ENCODE results near the gene RBM38. TPM values are rescaled to one million over a fixed set of nuclear protein-coding genes. Genes with fewer than 3 reads are reported as not detected.

RBM38 gene
- total RNA-seq, 2 donors from 2014 or later = 176 to 257 TPM

DNA sequence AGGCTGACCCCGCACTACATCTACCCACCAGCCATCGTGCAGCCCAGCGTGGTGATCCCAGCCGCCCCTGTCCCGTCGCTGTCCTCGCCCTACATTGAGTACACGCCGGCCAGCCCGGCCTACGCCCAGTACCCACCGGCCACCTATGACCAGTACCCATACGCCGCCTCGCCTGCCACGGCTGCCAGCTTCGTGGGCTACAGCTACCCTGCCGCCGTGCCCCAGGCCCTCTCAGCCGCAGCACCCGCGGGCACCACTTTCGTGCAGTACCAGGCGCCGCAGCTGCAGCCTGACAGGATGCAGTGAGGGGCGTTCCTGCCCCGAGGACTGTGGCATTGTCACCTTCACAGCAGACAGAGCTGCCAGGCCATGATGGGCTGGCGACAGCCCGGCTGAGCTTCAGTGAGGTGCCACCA, 16.4 kb downstream of the RBM38 start:
- Mint-ChIP-seq H3K27ac (peak overlapping the region; percentile 83), H3K27me3 (no peaks in the 10 kb centered on the region), H3K4me1 (peaks cover 27% of the 10 kb centered on the region), H3K4me3 (peak overlapping the region; percentile 65), H3K36me3 (ENCODE audit: low read depth) (no peaks in the 10 kb centered on the region)
- no peak for ATAC-seq
- DNase-seq = no peak
- no peaks in the 10 kb centered on the region for H3K9me3 ChIP-seq (ENCODE audit: control insufficient read depth, low read length, poor library complexity, severe bottlenecking)

DNA sequence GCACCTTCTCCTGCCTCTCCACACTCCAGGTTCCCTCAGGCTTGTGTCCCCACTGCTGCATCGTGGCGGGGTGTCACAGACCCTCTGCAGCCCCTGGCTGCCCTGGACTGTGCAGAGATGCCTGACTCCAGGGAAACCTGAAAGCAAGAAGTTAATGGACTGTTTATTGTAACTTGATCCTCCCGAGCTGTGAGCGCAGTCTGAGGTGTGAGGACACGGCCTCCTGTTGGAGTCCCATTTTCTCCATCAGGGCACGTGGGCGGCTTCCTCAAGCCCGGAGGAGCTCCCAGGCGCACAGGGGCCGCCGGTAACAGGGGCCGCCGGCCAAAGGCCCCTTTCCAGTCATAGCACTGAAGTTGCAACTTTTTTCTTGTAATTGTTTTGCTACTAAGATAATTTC, 16.9 kb downstream of the RBM38 start:
- DNase-seq (no peak), ATAC-seq (no peak)
- Mint-ChIP-seq H3K4me1 (peaks cover 27% of the 10 kb centered on the region), H3K4me3 (no peak overlapping the region), H3K36me3 (ENCODE audit: low read depth) (no peaks in the 10 kb centered on the region), H3K27ac (peak overlapping the region; percentile 83), H3K27me3 (no peaks in the 10 kb centered on the region)
- no peaks in the 10 kb centered on the region for H3K9me3 ChIP-seq (ENCODE audit: control insufficient read depth, low read length, poor library complexity, severe bottlenecking)

DNA sequence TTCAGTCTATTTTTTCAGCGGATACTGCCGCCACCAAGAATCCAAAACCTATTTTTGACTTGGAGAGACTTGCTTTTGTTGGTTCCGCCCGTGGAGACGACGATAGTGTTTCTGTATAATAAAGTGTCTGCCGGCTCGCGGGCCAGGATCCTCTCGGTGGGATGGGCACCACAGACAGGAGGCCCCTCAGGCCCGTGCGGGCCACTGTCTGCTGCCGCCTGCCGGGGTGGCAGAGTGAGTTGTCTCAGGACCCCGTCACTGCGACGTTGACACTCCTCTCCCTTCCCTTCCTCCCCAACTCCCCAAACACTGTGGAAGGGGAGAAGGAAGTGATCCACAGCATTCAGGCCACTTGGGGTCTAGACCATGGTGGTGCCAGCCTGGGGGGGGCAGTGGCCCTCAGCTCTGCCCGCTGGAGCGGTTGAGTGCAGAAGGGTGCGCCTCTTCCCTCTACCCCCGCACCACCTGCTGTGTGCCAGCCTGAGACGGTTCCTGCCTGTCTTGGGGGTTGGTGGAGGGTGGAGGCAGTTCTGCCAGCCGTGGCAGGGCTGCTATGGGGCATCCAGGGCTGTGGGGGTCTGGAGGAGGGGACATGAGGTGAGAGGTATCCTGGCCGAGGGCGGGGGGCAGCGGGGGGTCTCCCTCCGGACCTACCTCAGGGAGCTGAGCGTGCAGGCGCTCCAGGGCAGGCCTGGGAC, 17.5 kb downstream of the RBM38 start:
- H3K4me1 Mint-ChIP-seq = peaks cover 25% of the 10 kb centered on the region
- no peak for ATAC-seq
- DNase-seq = no peak
- H3K27me3 Mint-ChIP-seq = no peaks in the 10 kb centered on the region
- H3K4me3 Mint-ChIP-seq = no peak overlapping the region
- peak overlapping the region; percentile 83 for H3K27ac Mint-ChIP-seq
- no peaks in the 10 kb centered on the region for H3K9me3 ChIP-seq (ENCODE audit: control insufficient read depth, low read length, poor library complexity, severe bottlenecking)
- H3K36me3 Mint-ChIP-seq (ENCODE audit: low read depth) = no peaks in the 10 kb centered on the region

DNA sequence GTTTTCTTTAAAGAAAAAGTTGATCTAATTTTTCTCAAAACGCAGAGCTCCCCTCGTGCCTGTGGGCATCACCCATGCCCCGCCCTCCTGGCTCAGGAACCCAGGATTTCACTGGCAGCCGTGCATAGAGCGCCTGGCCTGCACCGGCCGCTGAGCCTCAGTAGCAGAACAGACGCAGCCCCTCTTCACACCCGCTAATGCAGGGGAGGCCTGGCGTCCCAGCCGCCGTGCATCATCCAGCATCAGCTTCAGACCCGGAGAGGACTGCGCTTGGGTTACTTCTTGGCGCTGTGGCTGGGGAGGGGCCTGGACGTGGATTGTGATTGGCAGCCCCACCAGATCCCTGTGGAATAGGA, 18.1 kb downstream of the RBM38 start:
- no peaks in the 10 kb centered on the region for H3K36me3 Mint-ChIP-seq (ENCODE audit: low read depth)
- H3K9me3 ChIP-seq (ENCODE audit: control insufficient read depth, low read length, poor library complexity, severe bottlenecking) = no peaks in the 10 kb centered on the region
- H3K27me3 Mint-ChIP-seq = no peaks in the 10 kb centered on the region
- DNase-seq = no peak
- H3K4me1 Mint-ChIP-seq = peaks cover 22% of the 10 kb centered on the region
- no peak for ATAC-seq
- peak overlapping the region; percentile 67 for H3K4me3 Mint-ChIP-seq
- H3K27ac Mint-ChIP-seq = peak overlapping the region; percentile 83

DNA sequence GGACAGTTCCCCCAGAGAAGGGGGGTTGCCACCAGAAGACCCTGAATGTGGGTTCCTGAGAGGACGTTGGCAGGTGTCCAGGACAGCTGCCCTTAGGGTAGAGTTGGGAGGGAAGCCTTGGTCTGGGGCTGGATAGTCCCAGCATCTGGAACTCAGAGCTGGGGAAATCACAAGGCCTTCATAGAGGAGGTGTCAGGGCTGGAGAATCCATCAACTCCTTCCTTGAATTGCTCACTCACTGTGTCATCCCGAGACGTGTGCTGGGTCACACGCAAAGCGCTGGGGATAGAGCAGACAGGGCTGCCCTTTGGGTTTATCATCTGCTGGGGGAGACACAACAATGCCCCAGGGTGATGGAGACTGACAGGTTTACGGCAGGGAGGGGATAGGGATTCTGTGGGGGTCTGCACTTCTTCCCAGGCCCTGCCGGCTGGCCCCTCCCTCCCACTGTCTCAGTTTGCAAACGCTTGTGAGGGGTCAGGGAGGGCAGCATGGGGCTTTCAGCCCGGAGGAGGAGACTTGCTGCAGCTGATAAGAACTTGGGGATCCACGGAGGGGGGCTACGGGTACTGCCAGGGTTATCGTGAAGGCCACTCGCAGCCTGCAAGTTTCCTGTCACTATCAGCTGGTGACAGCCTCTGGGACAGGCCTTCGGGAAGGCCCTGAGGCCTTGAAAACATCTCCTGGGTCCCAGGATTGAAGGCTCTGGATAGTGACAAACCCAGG, 18.6 kb downstream of the RBM38 start:
- ATAC-seq (no peak), DNase-seq (no peak)
- H3K4me1 Mint-ChIP-seq = peaks cover 22% of the 10 kb centered on the region
- no peaks in the 10 kb centered on the region for H3K27me3 Mint-ChIP-seq
- H3K36me3 Mint-ChIP-seq (ENCODE audit: low read depth) = no peaks in the 10 kb centered on the region
- peak overlapping the region; percentile 83 for H3K27ac Mint-ChIP-seq
- peak overlapping the region; percentile 67 for H3K4me3 Mint-ChIP-seq
- no peaks in the 10 kb centered on the region for H3K9me3 ChIP-seq (ENCODE audit: control insufficient read depth, low read length, poor library complexity, severe bottlenecking)

DNA sequence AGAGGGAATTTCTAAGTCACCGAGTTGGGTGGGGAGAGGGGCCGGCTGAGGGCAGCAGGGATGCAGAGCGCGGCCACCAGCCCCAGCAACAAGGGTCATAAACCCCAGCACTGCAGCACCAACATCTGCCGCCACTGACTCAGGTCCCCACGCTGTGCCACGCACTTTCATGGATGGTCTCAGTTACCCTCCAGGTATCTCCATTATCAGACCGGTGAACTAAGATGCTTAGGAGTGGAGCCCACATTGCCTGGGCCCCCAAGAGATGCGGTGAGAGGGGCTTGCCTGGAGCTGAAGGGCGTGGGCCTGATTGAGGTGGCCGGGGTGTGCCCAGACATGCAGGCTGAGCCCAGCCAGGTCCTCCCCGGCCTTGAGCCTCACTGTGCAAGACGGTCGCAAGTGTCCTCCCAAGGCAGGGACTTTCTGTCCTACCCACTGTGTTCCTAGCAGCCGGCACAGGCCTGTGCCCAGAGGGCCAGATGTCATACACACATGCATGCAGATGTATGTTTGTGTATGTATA, 19.3 kb downstream of the RBM38 start:
- H3K27ac Mint-ChIP-seq = peak overlapping the region; percentile 83
- H3K9me3 ChIP-seq (ENCODE audit: control insufficient read depth, low read length, poor library complexity, severe bottlenecking) = no peaks in the 10 kb centered on the region
- peaks cover 17% of the 10 kb centered on the region for H3K4me1 Mint-ChIP-seq
- DNase-seq (no peak), ATAC-seq (peak; percentile 13)
- peak overlapping the region; percentile 67 for H3K4me3 Mint-ChIP-seq
- no peaks in the 10 kb centered on the region for H3K27me3 Mint-ChIP-seq
- H3K36me3 Mint-ChIP-seq (ENCODE audit: low read depth) = no peaks in the 10 kb centered on the region

DNA sequence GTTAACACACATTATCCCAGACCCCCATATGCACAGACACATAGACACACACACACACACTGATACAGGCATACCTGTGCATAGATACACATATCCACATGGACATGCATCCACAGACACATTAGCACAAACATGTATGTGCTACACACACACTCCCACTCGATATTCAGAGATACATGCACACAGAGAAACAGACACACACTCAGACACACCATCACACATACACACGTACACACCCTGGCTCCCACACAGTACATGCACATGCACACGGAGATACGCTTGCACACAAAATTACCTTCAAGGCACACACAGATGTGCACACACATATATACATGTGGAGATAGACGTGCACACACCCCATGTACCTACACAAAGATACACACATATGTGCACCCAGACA, 19.7 kb downstream of the RBM38 start:
- H3K4me1 Mint-ChIP-seq = peaks cover 17% of the 10 kb centered on the region
- ATAC-seq = peak; percentile 11
- H3K4me3 Mint-ChIP-seq = peak overlapping the region; percentile 56
- no peaks in the 10 kb centered on the region for H3K9me3 ChIP-seq (ENCODE audit: control insufficient read depth, low read length, poor library complexity, severe bottlenecking)
- H3K27me3 Mint-ChIP-seq = no peaks in the 10 kb centered on the region
- peak overlapping the region; percentile 83 for H3K27ac Mint-ChIP-seq
- no peaks in the 10 kb centered on the region for H3K36me3 Mint-ChIP-seq (ENCODE audit: low read depth)
- DNase-seq = no peak

DNA sequence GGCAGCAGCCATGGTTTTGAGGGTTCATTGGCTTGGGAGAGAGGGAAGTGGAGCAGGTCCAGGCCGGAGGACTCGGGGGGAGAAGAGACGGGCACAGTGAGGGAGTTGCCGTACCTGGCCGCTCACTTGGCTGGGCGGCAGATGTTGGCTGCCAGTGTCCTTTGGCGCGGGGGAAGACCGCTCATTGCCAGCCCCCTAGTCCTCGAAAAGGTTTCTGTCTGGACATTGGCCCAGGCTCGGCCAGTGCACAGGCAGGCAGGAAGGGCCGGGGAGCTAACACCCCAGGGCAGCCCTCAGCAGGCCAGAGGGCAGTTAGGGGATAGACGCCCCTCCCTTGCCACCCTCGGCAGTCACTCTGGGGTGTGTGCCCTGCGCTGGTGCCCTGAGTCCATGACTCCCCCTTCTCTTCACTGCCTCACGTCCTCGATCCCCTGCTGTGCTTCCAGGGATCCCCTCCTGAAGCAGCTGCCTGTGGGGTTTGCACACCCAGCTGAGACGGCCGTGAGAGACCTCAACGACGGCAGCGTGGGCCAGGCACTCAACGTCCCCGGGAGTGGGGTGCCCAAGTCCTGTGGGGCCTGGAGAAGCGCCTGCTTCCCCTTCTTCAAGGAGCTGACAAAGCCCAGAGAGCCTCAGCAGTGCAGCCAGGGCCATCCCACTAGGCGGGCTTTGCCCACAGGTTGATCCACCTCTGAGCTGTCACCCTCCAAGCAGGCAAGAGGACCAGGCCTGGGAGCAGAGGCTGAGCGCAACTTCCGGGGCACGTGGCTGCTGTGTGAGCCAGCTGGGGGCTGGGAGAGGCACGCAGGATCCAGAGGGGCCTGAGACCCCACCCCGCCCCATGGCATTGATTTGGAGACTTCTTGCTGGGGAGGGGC, 20.4 kb downstream of the RBM38 start:
- ATAC-seq = peak; percentile 7
- Mint-ChIP-seq H3K27me3 (no peaks in the 10 kb centered on the region), H3K4me3 (peak overlapping the region; percentile 56), H3K4me1 (peaks cover 17% of the 10 kb centered on the region), H3K36me3 (ENCODE audit: low read depth) (no peaks in the 10 kb centered on the region), H3K27ac (peak overlapping the region; percentile 83)
- DNase-seq = peak in 1 of 3 donors; percentile 10
- no peaks in the 10 kb centered on the region for H3K9me3 ChIP-seq (ENCODE audit: control insufficient read depth, low read length, poor library complexity, severe bottlenecking)

DNA sequence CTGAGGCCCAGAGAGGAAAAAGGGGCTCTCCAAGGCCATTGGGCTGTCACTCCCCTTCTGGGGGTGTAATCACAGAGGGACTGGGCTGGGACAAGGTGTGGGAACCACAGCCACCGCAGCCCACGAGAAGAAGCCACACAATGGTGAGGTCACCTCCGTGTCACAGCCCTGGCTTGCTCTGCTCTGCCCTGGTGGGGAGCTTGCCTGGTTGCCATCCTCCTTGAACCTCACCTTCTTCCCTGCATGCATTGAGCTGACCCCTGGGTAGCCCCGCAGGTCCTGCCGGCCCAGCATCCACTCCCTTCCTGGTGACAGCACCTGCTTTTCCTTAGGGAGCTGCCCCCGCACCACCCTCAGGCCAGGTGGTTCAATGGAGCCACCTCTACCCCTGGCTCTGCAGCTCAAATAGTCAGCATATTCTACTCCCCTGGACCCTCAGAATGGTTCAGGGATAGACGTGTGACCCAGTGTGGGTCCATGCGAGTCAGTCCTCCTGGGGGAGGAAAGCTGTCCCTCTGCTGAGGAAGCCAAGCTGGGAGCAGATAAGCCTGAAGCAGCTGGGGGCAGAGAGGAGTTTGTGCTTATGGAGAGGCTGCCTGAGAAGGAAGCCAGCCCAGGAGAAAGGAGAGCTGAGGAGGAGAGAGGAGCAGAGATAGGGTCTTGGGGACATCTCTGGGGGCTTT, 21.3 kb downstream of the RBM38 start:
- DNase-seq (peak in 1 of 3 donors; percentile 6), ATAC-seq (peak; percentile 32)
- Mint-ChIP-seq H3K4me3 (peak overlapping the region; percentile 21), H3K27ac (peak overlapping the region; percentile 67), H3K36me3 (ENCODE audit: low read depth) (no peaks in the 10 kb centered on the region), H3K4me1 (peaks cover 15% of the 10 kb centered on the region), H3K27me3 (no peaks in the 10 kb centered on the region)
- no peaks in the 10 kb centered on the region for H3K9me3 ChIP-seq (ENCODE audit: control insufficient read depth, low read length, poor library complexity, severe bottlenecking)

DNA sequence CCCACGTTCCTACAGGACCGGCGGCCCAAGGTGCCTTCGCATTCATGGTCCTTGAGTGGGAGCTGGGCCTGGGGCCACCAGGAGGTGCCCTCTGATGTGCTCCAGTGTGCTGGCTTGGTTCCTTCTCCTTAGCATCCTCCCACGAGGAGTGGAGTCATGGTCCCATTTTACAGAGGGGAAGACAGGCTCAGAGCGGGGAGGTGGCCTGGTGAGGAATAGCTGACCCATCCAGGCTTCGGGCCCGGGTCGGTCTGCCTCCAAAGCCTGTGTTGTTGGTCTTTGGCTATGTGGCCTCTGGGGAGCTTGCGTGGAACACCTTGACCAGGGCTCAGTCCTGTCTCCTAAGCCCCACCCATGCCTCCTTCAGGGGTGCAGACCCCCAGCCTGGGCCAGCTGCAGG, 22.8 kb downstream of the RBM38 start:
- no peak for DNase-seq
- H3K27me3 Mint-ChIP-seq = no peaks in the 10 kb centered on the region

DNA sequence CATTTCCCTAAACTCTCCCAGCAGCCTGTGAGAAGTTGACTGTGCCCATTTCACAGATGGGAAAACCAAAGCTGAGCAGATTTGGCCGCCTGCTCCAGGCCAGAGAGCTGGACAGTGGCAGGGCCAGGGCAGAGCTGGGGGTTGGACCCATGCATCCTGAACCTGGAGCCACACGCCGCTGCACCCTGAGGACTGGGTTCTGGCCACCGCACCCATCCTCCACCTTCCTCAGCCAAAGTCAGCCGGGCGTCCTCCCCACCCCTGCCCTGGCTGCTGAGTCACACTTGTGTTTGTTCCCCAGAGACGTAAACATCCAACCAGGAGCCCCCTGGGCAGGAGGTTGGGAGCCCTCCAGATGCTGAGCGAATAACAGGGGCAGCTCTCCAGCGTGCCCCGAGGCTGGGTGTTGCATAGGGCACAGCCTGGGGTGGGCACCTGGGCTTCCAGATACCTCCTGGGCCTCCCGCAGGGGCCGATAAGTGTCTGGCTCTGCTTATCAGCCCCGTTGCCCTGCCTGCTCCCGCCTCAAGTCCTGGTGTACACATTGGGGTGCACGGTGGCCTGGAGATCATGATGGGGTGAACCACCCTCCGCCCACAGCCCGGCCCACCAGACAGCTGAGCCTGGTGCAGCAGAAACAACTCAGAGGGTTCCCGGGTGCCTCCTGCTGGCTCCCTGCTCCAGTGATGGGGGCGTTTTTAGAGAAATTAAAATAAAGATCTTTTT, 23.8 kb downstream of the RBM38 start:
- Mint-ChIP-seq H3K27me3 (no peaks in the 10 kb centered on the region), H3K36me3 (ENCODE audit: low read depth) (no peaks in the 10 kb centered on the region), H3K4me1 (peaks cover 21% of the 10 kb centered on the region), H3K4me3 (no peak overlapping the region), H3K27ac (no peak overlapping the region)
- no peaks in the 10 kb centered on the region for H3K9me3 ChIP-seq (ENCODE audit: control insufficient read depth, low read length, poor library complexity, severe bottlenecking)
- no peak for DNase-seq
- ATAC-seq = no peak

More for the DNA sequence above, 22.8 kb downstream of the RBM38 start:
- H3K4me3 Mint-ChIP-seq = no peak overlapping the region
- H3K36me3 Mint-ChIP-seq (ENCODE audit: low read depth) = no peaks in the 10 kb centered on the region
- ATAC-seq = no peak
- no peaks in the 10 kb centered on the region for H3K9me3 ChIP-seq (ENCODE audit: control insufficient read depth, low read length, poor library complexity, severe bottlenecking)
- H3K27ac Mint-ChIP-seq = no peak overlapping the region
- peaks cover 21% of the 10 kb centered on the region for H3K4me1 Mint-ChIP-seq

DNA sequence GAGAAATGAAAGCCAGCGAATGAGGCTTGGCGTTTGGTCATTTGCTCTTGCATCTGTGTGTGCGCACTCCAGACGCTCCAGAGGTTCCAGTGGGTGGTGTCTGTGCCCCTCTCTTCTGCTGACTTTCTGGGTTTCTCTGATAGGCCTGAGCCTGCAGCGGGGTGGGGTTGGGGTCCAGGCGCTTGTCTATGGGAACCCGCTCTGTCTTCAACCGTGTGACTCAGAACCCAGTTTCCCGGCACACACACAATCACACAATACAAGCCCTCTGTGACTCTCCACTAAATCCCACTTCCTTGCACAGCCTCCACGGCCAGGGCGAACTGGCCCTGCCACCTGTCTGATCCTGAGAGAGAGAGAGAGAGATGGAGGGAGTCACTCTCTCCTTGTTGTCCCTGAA, 24.6 kb downstream of the RBM38 start:
- Mint-ChIP-seq H3K36me3 (ENCODE audit: low read depth) (no peaks in the 10 kb centered on the region), H3K4me3 (no peak overlapping the region), H3K4me1 (peaks cover 23% of the 10 kb centered on the region), H3K27me3 (no peaks in the 10 kb centered on the region), H3K27ac (no peak overlapping the region)
- DNase-seq (no peak), ATAC-seq (no peak)
- no peaks in the 10 kb centered on the region for H3K9me3 ChIP-seq (ENCODE audit: control insufficient read depth, low read length, poor library complexity, severe bottlenecking)

Measured in T-helper 17 cell (primary cell).